ENCODE data around the gene TMEM170B. TPM values are rescaled to one million over a fixed set of nuclear protein-coding genes. Genes with fewer than 3 reads are reported as not detected.

TMEM170B gene
- total and polyA plus RNA-seq, 7 experiments from 2014 or later = 0.29 to 12.7 (median 3.2) TPM

GRCh38 chr6:11628562-11628961 is 91.0 kb downstream of the TMEM170B start:
- CTCF ChIA-PET = no interaction called here
- ATAC-seq = no peak

GRCh38 chr6:11631008-11631407 is 93.5 kb downstream of the TMEM170B start:
- Mint-ChIP-seq H3K27me3 (peaks cover 2 to 18% (median 7%) of the 10 kb centered on the region in 5 donors), H3K9me3 (peaks cover 0 to 3% (median 0%) of the 10 kb centered on the region in 11 donors), H3K27ac (no peak overlapping the region), H3K4me1 (peaks cover 0 to 1% (median 0%) of the 10 kb centered on the region in 7 donors), H3K4me3 (no peak overlapping the region), H3K36me3 (no peaks in the 10 kb centered on the region)
- ChIA-PET CTCF (no interaction called here), POLR2A (no interaction called here)
- Histone ChIP-seq H3K36me3 (ENCODE audit: control insufficient read depth in 2 of 3, insufficient read depth in 3 of 3, low read length in 3 of 3) (no peaks in the 10 kb centered on the region), H3K9me3 (ENCODE audit: control insufficient read depth in 2 of 3, low read length in 3 of 3) (no peaks in the 10 kb centered on the region), H3K4me3 (ENCODE audit: low read length) (no peak overlapping the region), H3K4me1 (ENCODE audit: control insufficient read depth in 2 of 2, insufficient read depth in 2 of 2, low read length in 2 of 2) (no peaks in the 10 kb centered on the region), H3K27ac (ENCODE audit: low read depth, low read length) (no peak overlapping the region), H3K27me3 (ENCODE audit: control insufficient read depth in 2 of 2, insufficient read depth in 2 of 2, low read length in 2 of 2) (no peaks in the 10 kb centered on the region)
- ATAC-seq = no peak
- intact Hi-C loops (cut with micrococcal nuclease) = no loop called here
- DNase-seq = no peak

More at GRCh38 chr6:11628562-11628961, 91.0 kb downstream of the TMEM170B start:
- intact Hi-C loops (cut with micrococcal nuclease) = no loop called here
- Histone ChIP-seq H3K4me3 (ENCODE audit: low read length) (no peak overlapping the region), H3K27ac (ENCODE audit: low read depth, low read length) (no peak overlapping the region), H3K4me1 (ENCODE audit: control insufficient read depth in 2 of 2, insufficient read depth in 2 of 2, low read length in 2 of 2) (no peaks in the 10 kb centered on the region), H3K36me3 (ENCODE audit: control insufficient read depth in 2 of 3, insufficient read depth in 3 of 3, low read length in 3 of 3) (no peaks in the 10 kb centered on the region), H3K9me3 (ENCODE audit: control insufficient read depth in 2 of 3, low read length in 3 of 3) (no peaks in the 10 kb centered on the region), H3K27me3 (ENCODE audit: control insufficient read depth in 2 of 2, insufficient read depth in 2 of 2, low read length in 2 of 2) (no peaks in the 10 kb centered on the region)
- Mint-ChIP-seq H3K4me1 (peaks cover 0 to 1% (median 0%) of the 10 kb centered on the region in 7 donors), H3K27me3 (peaks cover 2 to 21% (median 7%) of the 10 kb centered on the region in 5 donors), H3K36me3 (no peaks in the 10 kb centered on the region), H3K27ac (no peak overlapping the region), H3K4me3 (no peak overlapping the region), H3K9me3 (peaks cover 0 to 3% (median 0%) of the 10 kb centered on the region in 11 donors)
- no peak for DNase-seq
- POLR2A ChIA-PET = no interaction called here

- Mint-ChIP-seq H3K27ac (no peak overlapping the region), H3K36me3 (no peaks in the 10 kb centered on the region), H3K4me3 (no peak overlapping the region), H3K27me3 (peaks cover 0 to 18% (median 7%) of the 10 kb centered on the region in 5 donors), H3K4me1 (peaks cover 0 to 1% (median 0%) of the 10 kb centered on the region in 7 donors), H3K9me3 (peaks cover 0 to 3% (median 0%) of the 10 kb centered on the region in 11 donors)
- ChIA-PET CTCF (no interaction called here), POLR2A (no interaction called here)
- intact Hi-C loops (cut with micrococcal nuclease) = no loop called here
- H3K27me3 ChIP-seq (ENCODE audit: control insufficient read depth in 2 of 2, insufficient read depth in 2 of 2, low read length in 2 of 2) = no peaks in the 10 kb centered on the region
- ATAC-seq (no peak), DNase-seq (no peak)
- H3K27ac ChIP-seq (ENCODE audit: low read depth, low read length) = no peak overlapping the region
- no peak overlapping the region for H3K4me3 ChIP-seq (ENCODE audit: low read length)
- H3K4me1 ChIP-seq (ENCODE audit: control insufficient read depth in 2 of 2, insufficient read depth in 2 of 2, low read length in 2 of 2) = no peaks in the 10 kb centered on the region
- no peaks in the 10 kb centered on the region for H3K9me3 ChIP-seq (ENCODE audit: control insufficient read depth in 2 of 3, low read length in 3 of 3)
- no peaks in the 10 kb centered on the region for H3K36me3 ChIP-seq (ENCODE audit: control insufficient read depth in 2 of 3, insufficient read depth in 3 of 3, low read length in 3 of 3)
Measured at GRCh38 chr6:11631539-11631938, 94.0 kb downstream of the TMEM170B start.

GRCh38 chr6:11632231-11632630 is 94.7 kb downstream of the TMEM170B start:
- H3K36me3 Mint-ChIP-seq = no peaks in the 10 kb centered on the region
- Histone ChIP-seq H3K27ac (ENCODE audit: low read depth, low read length) (no peak overlapping the region), H3K4me1 (ENCODE audit: control insufficient read depth in 2 of 2, insufficient read depth in 2 of 2, low read length in 2 of 2) (no peaks in the 10 kb centered on the region), H3K9me3 (ENCODE audit: control insufficient read depth in 2 of 3, low read length in 3 of 3) (no peaks in the 10 kb centered on the region), H3K27me3 (ENCODE audit: control insufficient read depth in 2 of 2, insufficient read depth in 2 of 2, low read length in 2 of 2) (no peaks in the 10 kb centered on the region), H3K4me3 (ENCODE audit: low read length) (no peak overlapping the region), H3K36me3 (ENCODE audit: control insufficient read depth in 2 of 3, insufficient read depth in 3 of 3, low read length in 3 of 3) (no peaks in the 10 kb centered on the region)
- no peak overlapping the region for H3K27ac Mint-ChIP-seq
- H3K27me3 Mint-ChIP-seq = peaks cover 0 to 18% (median 7%) of the 10 kb centered on the region in 5 donors
- H3K4me3 Mint-ChIP-seq = no peak overlapping the region
- no peak for ATAC-seq
- POLR2A ChIA-PET = no interaction called here
- H3K4me1 Mint-ChIP-seq = peaks cover 0 to 1% (median 0%) of the 10 kb centered on the region in 7 donors
- no peak for DNase-seq
- intact Hi-C loops (cut with micrococcal nuclease) = no loop called here
- H3K9me3 Mint-ChIP-seq = peaks cover 0 to 3% (median 0%) of the 10 kb centered on the region in 11 donors
- CTCF ChIA-PET = interaction anchor here (0.6 kb wide), 1 partner anchor 765 kb away, joined by 3 read pairs; no protein-coding TSS in a partner anchor

- H3K4me3 Mint-ChIP-seq = no peak overlapping the region
Measured at GRCh38 chr6:11632795-11633511, 95.4 kb downstream of the TMEM170B start.

More at GRCh38 chr6:11632795-11633511, 95.4 kb downstream of the TMEM170B start:
- no peak overlapping the region for H3K27ac ChIP-seq (ENCODE audit: low read depth, low read length)
- peaks cover 0 to 1% (median 0%) of the 10 kb centered on the region in 7 donors for H3K4me1 Mint-ChIP-seq
- DNase-seq = no peak
- H3K9me3 ChIP-seq (ENCODE audit: control insufficient read depth in 2 of 3, low read length in 3 of 3) = no peaks in the 10 kb centered on the region
- no peak overlapping the region for H3K27ac Mint-ChIP-seq
- ATAC-seq = no peak
- ChIA-PET POLR2A (no interaction called here), CTCF (interaction anchor here (0.6 kb wide), 1 partner anchor 764 kb away, joined by 3 read pairs; no protein-coding TSS in a partner anchor)
- H3K9me3 Mint-ChIP-seq = peaks cover 0 to 3% (median 0%) of the 10 kb centered on the region in 11 donors
- no peaks in the 10 kb centered on the region for H3K36me3 Mint-ChIP-seq
- no peaks in the 10 kb centered on the region for H3K27me3 ChIP-seq (ENCODE audit: control insufficient read depth in 2 of 2, insufficient read depth in 2 of 2, low read length in 2 of 2)
- H3K36me3 ChIP-seq (ENCODE audit: control insufficient read depth in 2 of 3, insufficient read depth in 3 of 3, low read length in 3 of 3) = no peaks in the 10 kb centered on the region
- no peak overlapping the region for H3K4me3 ChIP-seq (ENCODE audit: low read length)
- H3K27me3 Mint-ChIP-seq = peaks cover 0 to 15% (median 7%) of the 10 kb centered on the region in 5 donors
- H3K4me1 ChIP-seq (ENCODE audit: control insufficient read depth in 2 of 2, insufficient read depth in 2 of 2, low read length in 2 of 2) = no peaks in the 10 kb centered on the region
- intact Hi-C loops (cut with micrococcal nuclease) = no loop called here

Other genes with a start within 250 kb of the TMEM170B start
- gene ADTRP, start 241.1 kb downstream of the TMEM170B start, total RNA-seq = 10 to 100 TPM in 4 of 5 experiments, 1 to 10 TPM in 1; 3.1 to 82.7 (median 27.2) TPM
- gene ADTRP, start 241.1 kb downstream of the TMEM170B start, polyA plus RNA-seq = 100 to 1,000 TPM in 1 of 2 donors, 10 to 100 TPM in 1; 64.6 to 109 TPM